Fibroblast of lung (primary cell): Measurements from ENCODE around the gene RAPGEF3.

Experiments used
- EZH2 ChIP-seq: IDR thresholded peaks from 2 replicates; pipeline ENCODE4 v1.5.1; 2012; ENCODE audit warnings: low read length, control low read depth, mild to moderate bottlenecking; ENCODE audit errors: missing control alignments
- TF ChIP-seq, protein P1 (sequence below), 2 donors: IDR thresholded peaks in 1 of 2; conservative IDR thresholded peaks in 1 of 2; 1 replicate in 1 of 2; 2 replicates in 1 of 2; pipeline ENCODE4 v1.5.1; 2011 to 2012; ENCODE audit warnings: low read length in 2 of 2, control low read depth in 1 of 2, inconsistent platforms in 1 of 2, low read depth in 1 of 2, mild to moderate bottlenecking in 1 of 2

GRCh38 chr12:47715393-47715876 lies 43.2 kb downstream of the RAPGEF3 start:
- TF ChIP-seq, protein P1, sequence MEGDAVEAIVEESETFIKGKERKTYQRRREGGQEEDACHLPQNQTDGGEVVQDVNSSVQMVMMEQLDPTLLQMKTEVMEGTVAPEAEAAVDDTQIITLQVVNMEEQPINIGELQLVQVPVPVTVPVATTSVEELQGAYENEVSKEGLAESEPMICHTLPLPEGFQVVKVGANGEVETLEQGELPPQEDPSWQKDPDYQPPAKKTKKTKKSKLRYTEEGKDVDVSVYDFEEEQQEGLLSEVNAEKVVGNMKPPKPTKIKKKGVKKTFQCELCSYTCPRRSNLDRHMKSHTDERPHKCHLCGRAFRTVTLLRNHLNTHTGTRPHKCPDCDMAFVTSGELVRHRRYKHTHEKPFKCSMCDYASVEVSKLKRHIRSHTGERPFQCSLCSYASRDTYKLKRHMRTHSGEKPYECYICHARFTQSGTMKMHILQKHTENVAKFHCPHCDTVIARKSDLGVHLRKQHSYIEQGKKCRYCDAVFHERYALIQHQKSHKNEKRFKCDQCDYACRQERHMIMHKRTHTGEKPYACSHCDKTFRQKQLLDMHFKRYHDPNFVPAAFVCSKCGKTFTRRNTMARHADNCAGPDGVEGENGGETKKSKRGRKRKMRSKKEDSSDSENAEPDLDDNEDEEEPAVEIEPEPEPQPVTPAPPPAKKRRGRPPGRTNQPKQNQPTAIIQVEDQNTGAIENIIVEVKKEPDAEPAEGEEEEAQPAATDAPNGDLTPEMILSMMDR (conservative IDR thresholded peaks at IDR 0.05 in 1 of 2, IDR thresholded peaks at IDR 0.05 in 1 of 2; ENCODE audit: low read depth in 1 of 2, low read length in 2 of 2), result peak; percentile 71 to 74
- no peak for TF ChIP-seq EZH2
